ENCODE data around the gene YARS1. TPM values are rescaled to one million over a fixed set of nuclear protein-coding genes. Genes with fewer than 3 reads are reported as not detected.

YARS1 gene
- total RNA-seq, 1 donor from 2014 or later, result 73.2 TPM

GRCh38 chr1:32830092-32830852 lies 13.1 kb upstream of the YARS1 start:
- no peak for DNase-seq (ENCODE audit: low spot score)
- no peak overlapping the region for H3K27ac Mint-ChIP-seq (ENCODE audit: unreplicated experiment)
- H3K4me3 Mint-ChIP-seq (ENCODE audit: unreplicated experiment), result no peak overlapping the region
- no peak for TF ChIP-seq CTCF (IDR thresholded peaks at IDR 0.05; ENCODE audit: unreplicated experiment)
- H3K36me3 Mint-ChIP-seq (ENCODE audit: low read depth, unreplicated experiment), result peaks cover 17% of the 10 kb centered on the region
- no peaks in the 10 kb centered on the region for H3K4me1 Mint-ChIP-seq (ENCODE audit: unreplicated experiment)
- no peaks in the 10 kb centered on the region for H3K27me3 Mint-ChIP-seq (ENCODE audit: unreplicated experiment)
- H3K9me3 Mint-ChIP-seq (ENCODE audit: unreplicated experiment), result no peaks in the 10 kb centered on the region

DNA sequence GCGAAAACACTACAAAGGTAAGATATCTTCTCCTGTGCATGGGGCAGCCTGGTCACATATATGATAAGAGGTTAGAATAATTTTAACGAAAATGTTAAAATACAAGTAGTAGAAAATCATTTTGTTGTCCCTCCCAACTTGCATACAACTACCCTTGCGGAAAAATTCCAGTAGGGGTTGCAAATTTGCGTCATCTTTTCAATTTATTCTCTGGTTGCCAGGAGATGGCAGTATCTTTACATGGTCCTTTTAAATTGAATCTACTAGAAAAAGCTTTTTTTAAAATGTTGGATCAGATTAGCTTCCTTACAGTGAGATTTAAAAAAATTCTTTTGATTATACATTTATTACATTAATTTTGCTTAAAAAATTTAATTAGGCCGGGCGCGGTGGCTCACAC lies 11.2 kb upstream of the YARS1 start:
- no peaks in the 10 kb centered on the region for H3K9me3 Mint-ChIP-seq (ENCODE audit: unreplicated experiment)
- no peaks in the 10 kb centered on the region for H3K27me3 Mint-ChIP-seq (ENCODE audit: unreplicated experiment)
- peak overlapping the region; percentile 24 for H3K4me3 Mint-ChIP-seq (ENCODE audit: unreplicated experiment)
- no peak for DNase-seq (ENCODE audit: low spot score)
- no peak overlapping the region for H3K27ac Mint-ChIP-seq (ENCODE audit: unreplicated experiment)
- TF ChIP-seq CTCF (IDR thresholded peaks at IDR 0.05; ENCODE audit: unreplicated experiment), result peak; percentile 35
- peaks cover 17% of the 10 kb centered on the region for H3K36me3 Mint-ChIP-seq (ENCODE audit: low read depth, unreplicated experiment)
- no peaks in the 10 kb centered on the region for H3K4me1 Mint-ChIP-seq (ENCODE audit: unreplicated experiment)

- Mint-ChIP-seq H3K9me3 (ENCODE audit: unreplicated experiment) (no peaks in the 10 kb centered on the region), H3K36me3 (ENCODE audit: low read depth, unreplicated experiment) (peaks cover 14% of the 10 kb centered on the region), H3K27me3 (ENCODE audit: unreplicated experiment) (peaks cover 2% of the 10 kb centered on the region), H3K4me1 (ENCODE audit: unreplicated experiment) (no peaks in the 10 kb centered on the region), H3K27ac (ENCODE audit: unreplicated experiment) (no peak overlapping the region), H3K4me3 (ENCODE audit: unreplicated experiment) (no peak overlapping the region)
- no peak for DNase-seq (ENCODE audit: low spot score)
- TF ChIP-seq CTCF (IDR thresholded peaks at IDR 0.05; ENCODE audit: unreplicated experiment), result no peak
Observed at GRCh38 chr1:32825181-32825580, 8.0 kb upstream of the YARS1 start.

GRCh38 chr1:32818804-32819541 lies 1.8 kb upstream of the YARS1 start:
- H3K4me1 Mint-ChIP-seq (ENCODE audit: unreplicated experiment), result peaks cover 21% of the 10 kb centered on the region
- no peak for TF ChIP-seq CTCF (IDR thresholded peaks at IDR 0.05; ENCODE audit: unreplicated experiment)

More at GRCh38 chr1:32818804-32819541, 1.8 kb upstream of the YARS1 start:
- Mint-ChIP-seq H3K36me3 (ENCODE audit: low read depth, unreplicated experiment) (peaks cover 7% of the 10 kb centered on the region), H3K27ac (ENCODE audit: unreplicated experiment) (peak overlapping the region; percentile 91), H3K4me3 (ENCODE audit: unreplicated experiment) (peak overlapping the region; percentile 99), H3K27me3 (ENCODE audit: unreplicated experiment) (peaks cover 2% of the 10 kb centered on the region), H3K9me3 (ENCODE audit: unreplicated experiment) (no peaks in the 10 kb centered on the region)
- DNase-seq (ENCODE audit: low spot score), result no peak

Data from endothelial cell (in vitro differentiated cells).